HEK293 (cell line): ENCODE measurements around the gene SLC46A1.
A peak's percentile ranks its signal among the peaks of the same experiment; 100 is the strongest.

Experiments
- CTCF ChIA-PET: fragments of 350-600 bp; formaldehyde crosslinking; extraction: SDS; loops from one replicate; lab custom pipeline; 2021; ENCODE audit warnings: antibody characterized with exemption; lab: Yijun Ruan, JAX
- POLR2A ChIA-PET: fragments of 300-600 bp; formaldehyde crosslinking; extraction: SDS; loops from one replicate; lab custom pipeline; 2020; ENCODE audit warnings: antibody characterized with exemption, inconsistent platforms; lab: Yijun Ruan, JAX
- H3K27ac ChIP-seq: fragments of 200-500 bp; sonication (Bioruptor generic); 2 replicates; pipeline ENCODE4 v1.5.1; 2014; ENCODE audit warnings: low read depth, low read length, control low read depth, inconsistent platforms; ENCODE audit errors: extremely low read depth
- H3K36me3 ChIP-seq, 2 experiments: fragments of 200-500 bp in 1 of 2; sonication (Bioruptor generic) in 1 of 2; 1 replicate in 1 of 2; 2 replicates in 1 of 2; pipeline ENCODE4 v1.5.1; 2014 to 2017; ENCODE audit warnings: inconsistent platforms in 2 of 2, low read length in 2 of 2; ENCODE audit not compliant: control insufficient read depth in 2 of 2, insufficient read depth in 1 of 2
- H3K4me1 ChIP-seq: fragments of 200-500 bp; sonication (Bioruptor generic); 2 replicates; pipeline ENCODE4 v1.5.1; 2014; ENCODE audit warnings: mild to moderate bottlenecking, low read length, inconsistent platforms; ENCODE audit not compliant: control insufficient read depth, insufficient read depth
- H3K4me3 ChIP-seq: 2 replicates; pipeline ENCODE4 v1.5.1; 2011; ENCODE audit warnings: low read depth, mild to moderate bottlenecking, control low read depth, low read length, moderate library complexity
- H3K9me3 ChIP-seq: fragments of 200-500 bp; sonication (Bioruptor generic); 2 replicates; pipeline ENCODE4 v1.5.1; 2014; ENCODE audit warnings: low read depth, low read length, inconsistent platforms; ENCODE audit not compliant: control insufficient read depth, insufficient read depth
- EGR2 ChIP-seq: fragments of 450-650 bp; formaldehyde crosslinking; IDR thresholded peaks from 2 replicates; pipeline ENCODE4 v1.5.1; 2016; ENCODE audit warnings: low read depth, missing biosample characterization, missing genetic modification characterization
- HOXC10 ChIP-seq: sonication (generic); formaldehyde crosslinking; IDR thresholded peaks from 2 replicates; pipeline ENCODE4 v1.8.1; 2023; ENCODE audit warnings: mild to moderate bottlenecking, missing genetic modification reagents
- SP7 ChIP-seq: fragments of 450-650 bp; formaldehyde crosslinking; IDR thresholded peaks from 2 replicates; pipeline ENCODE4 v1.5.1; 2016; ENCODE audit warnings: missing biosample characterization, missing genetic modification characterization
- TRIM28 ChIP-seq: IDR thresholded peaks from 2 replicates; pipeline ENCODE4 v1.6.1; 2011; ENCODE audit warnings: low read length, control low read depth, borderline replicate concordance
- ZFP37 ChIP-seq: fragments of 450-650 bp; formaldehyde crosslinking; IDR thresholded peaks from 2 replicates; pipeline ENCODE4 v1.5.1; 2016; ENCODE audit warnings: missing biosample characterization, missing genetic modification characterization
- ZNF112 ChIP-seq: fragments of 450-650 bp; formaldehyde crosslinking; IDR thresholded peaks from 2 replicates; pipeline ENCODE4 v1.5.0; 2017; ENCODE audit warnings: missing biosample characterization, missing genetic modification characterization
- ZNF138 ChIP-seq: fragments of 450-650 bp; formaldehyde crosslinking; IDR thresholded peaks from 2 replicates; pipeline ENCODE4 v1.5.1; 2016; ENCODE audit warnings: missing biosample characterization, missing genetic modification characterization, borderline replicate concordance
- ZNF175 ChIP-seq: fragments of 450-650 bp; formaldehyde crosslinking; IDR thresholded peaks from 2 replicates; pipeline ENCODE4 v1.5.1; 2016; ENCODE audit warnings: missing biosample characterization, missing genetic modification characterization
- ZNF211 ChIP-seq: fragments of 450-650 bp; formaldehyde crosslinking; IDR thresholded peaks from 2 replicates; pipeline ENCODE4 v1.5.1; 2016; ENCODE audit warnings: low read depth, missing biosample characterization, missing genetic modification characterization
- ZNF302 ChIP-seq: fragments of 450-650 bp; formaldehyde crosslinking; IDR thresholded peaks from 2 replicates; pipeline ENCODE4 v1.5.1; 2016; ENCODE audit warnings: missing biosample characterization, missing genetic modification characterization, low read depth
- ZNF341 ChIP-seq: fragments of 450-650 bp; formaldehyde crosslinking; IDR thresholded peaks from 2 replicates; pipeline ENCODE4; 2016; ENCODE audit warnings: low read depth, missing biosample characterization, missing genetic modification characterization
- ZNF350 ChIP-seq: fragments of 450-650 bp; formaldehyde crosslinking; IDR thresholded peaks from 2 replicates; pipeline ENCODE4 v1.5.0; 2017; ENCODE audit warnings: missing biosample characterization, mild to moderate bottlenecking, missing genetic modification characterization
- ZNF48 ChIP-seq: fragments of 450-650 bp; formaldehyde crosslinking; IDR thresholded peaks from 2 replicates; pipeline ENCODE4 v1.5.1; 2016; ENCODE audit warnings: missing biosample characterization, missing genetic modification characterization
- ZNF544 ChIP-seq: fragments of 450-650 bp; formaldehyde crosslinking; IDR thresholded peaks from 2 replicates; pipeline ENCODE4 v1.5.0; 2017; ENCODE audit warnings: missing biosample characterization, missing genetic modification characterization
- ZNF558 ChIP-seq: fragments of 450-650 bp; formaldehyde crosslinking; IDR thresholded peaks from 2 replicates; pipeline ENCODE4 v1.5.1; 2016; ENCODE audit warnings: missing biosample characterization, missing genetic modification characterization
- ZNF664 ChIP-seq: fragments of 450-650 bp; formaldehyde crosslinking; IDR thresholded peaks from 2 replicates; pipeline ENCODE4 v1.5.1; 2016; ENCODE audit warnings: missing biosample characterization, missing genetic modification characterization
- ZSCAN23 ChIP-seq: fragments of 450-650 bp; formaldehyde crosslinking; IDR thresholded peaks from 2 replicates; pipeline ENCODE4 v1.5.1; 2016; ENCODE audit warnings: missing biosample characterization, missing genetic modification characterization
- TF ChIP-seq, protein P1 (sequence below): fragments of 450-650 bp; formaldehyde crosslinking; IDR thresholded peaks from 2 replicates; pipeline ENCODE4 v1.5.1; 2016; ENCODE audit warnings: missing biosample characterization, missing genetic modification characterization
- TF ChIP-seq, protein P2 (sequence below): IDR thresholded peaks from 2 replicates; pipeline ENCODE4 v1.6.1; 2011; ENCODE audit warnings: mild to moderate bottlenecking, low read depth, low read length, borderline replicate concordance
- TF ChIP-seq, protein P3 (sequence below): sonication (generic); formaldehyde crosslinking; IDR thresholded peaks from 2 replicates; pipeline ENCODE4 v1.8.1; 2022; ENCODE audit warnings: mild to moderate bottlenecking, moderate library complexity, missing genetic modification reagents
- TF ChIP-seq, protein P4 (sequence below): fragments of 450-650 bp; formaldehyde crosslinking; IDR thresholded peaks from 2 replicates; pipeline ENCODE4 v1.5.1; 2016; ENCODE audit warnings: missing biosample characterization, missing genetic modification characterization

Gene SLC46A1

DNA sequence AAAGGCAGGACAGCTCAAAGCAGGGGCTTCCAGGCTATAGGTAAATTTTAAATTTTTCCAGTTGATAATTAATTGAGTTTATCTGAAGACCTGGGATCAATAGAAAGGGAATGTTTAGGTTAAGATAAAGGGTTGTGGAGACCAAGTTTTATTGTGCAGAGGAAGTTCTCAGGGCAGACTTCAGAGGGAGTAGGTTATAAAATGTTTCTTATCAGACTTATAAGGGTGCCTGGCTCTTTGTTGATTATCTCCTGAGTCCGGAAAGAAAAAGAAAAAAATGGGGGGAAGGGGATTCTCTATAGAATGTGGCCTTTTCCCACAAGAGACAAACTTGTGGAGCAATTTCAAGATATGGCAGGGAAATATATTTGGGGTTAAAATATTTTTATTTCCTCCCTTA lies 15.9 kb downstream of the SLC46A1 start (continued):
- TF ChIP-seq, protein P1, sequence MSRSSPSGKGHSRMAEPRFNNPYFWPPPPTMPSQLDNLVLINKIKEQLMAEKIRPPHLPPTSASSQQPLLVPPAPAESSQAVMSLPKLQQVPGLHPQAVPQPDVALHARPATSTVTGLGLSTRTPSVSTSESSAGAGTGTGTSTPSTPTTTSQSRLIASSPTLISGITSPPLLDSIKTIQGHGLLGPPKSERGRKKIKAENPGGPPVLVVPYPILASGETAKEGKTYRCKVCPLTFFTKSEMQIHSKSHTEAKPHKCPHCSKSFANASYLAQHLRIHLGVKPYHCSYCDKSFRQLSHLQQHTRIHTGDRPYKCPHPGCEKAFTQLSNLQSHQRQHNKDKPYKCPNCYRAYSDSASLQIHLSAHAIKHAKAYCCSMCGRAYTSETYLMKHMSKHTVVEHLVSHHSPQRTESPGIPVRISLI (tag by site-specific recombination) = no peak
- TF ChIP-seq ZNF138 (tag by site-specific recombination) (no peak), ZNF664 (no peak), ZNF211 (tag by site-specific recombination) (no peak)
- TF ChIP-seq, protein P2, sequence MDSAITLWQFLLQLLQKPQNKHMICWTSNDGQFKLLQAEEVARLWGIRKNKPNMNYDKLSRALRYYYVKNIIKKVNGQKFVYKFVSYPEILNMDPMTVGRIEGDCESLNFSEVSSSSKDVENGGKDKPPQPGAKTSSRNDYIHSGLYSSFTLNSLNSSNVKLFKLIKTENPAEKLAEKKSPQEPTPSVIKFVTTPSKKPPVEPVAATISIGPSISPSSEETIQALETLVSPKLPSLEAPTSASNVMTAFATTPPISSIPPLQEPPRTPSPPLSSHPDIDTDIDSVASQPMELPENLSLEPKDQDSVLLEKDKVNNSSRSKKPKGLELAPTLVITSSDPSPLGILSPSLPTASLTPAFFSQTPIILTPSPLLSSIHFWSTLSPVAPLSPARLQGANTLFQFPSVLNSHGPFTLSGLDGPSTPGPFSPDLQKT = no peak
- TF ChIP-seq, protein P3, sequence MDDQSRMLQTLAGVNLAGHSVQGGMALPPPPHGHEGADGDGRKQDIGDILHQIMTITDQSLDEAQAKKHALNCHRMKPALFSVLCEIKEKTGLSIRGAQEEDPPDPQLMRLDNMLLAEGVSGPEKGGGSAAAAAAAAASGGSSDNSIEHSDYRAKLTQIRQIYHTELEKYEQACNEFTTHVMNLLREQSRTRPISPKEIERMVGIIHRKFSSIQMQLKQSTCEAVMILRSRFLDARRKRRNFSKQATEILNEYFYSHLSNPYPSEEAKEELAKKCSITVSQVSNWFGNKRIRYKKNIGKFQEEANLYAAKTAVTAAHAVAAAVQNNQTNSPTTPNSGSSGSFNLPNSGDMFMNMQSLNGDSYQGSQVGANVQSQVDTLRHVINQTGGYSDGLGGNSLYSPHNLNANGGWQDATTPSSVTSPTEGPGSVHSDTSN = no peak

DNA sequence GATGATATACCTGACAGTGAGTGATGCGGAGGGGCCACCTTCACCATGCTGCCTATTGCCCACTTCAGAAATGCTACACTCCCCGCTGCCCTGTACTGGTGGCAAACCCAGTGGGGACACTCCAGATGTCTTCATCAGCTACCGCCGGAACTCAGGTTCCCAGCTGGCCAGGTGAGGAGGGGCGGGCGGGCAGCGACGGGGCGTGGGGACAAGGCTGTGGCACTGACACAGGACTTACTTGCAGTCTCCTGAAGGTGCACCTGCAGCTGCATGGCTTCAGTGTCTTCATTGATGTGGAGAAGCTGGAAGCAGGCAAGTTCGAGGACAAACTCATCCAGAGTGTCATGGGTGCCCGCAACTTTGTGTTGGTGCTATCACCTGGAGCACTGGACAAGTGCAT lies 17.9 kb downstream of the SLC46A1 start:
- Histone ChIP-seq H3K4me1 (no peaks in the 10 kb centered on the region), H3K4me3 (no peak overlapping the region), H3K27ac (no peak overlapping the region)
- POLR2A ChIA-PET = interaction anchor here (0.7 kb wide), 1 partner anchor 20 kb away, joined by 5 read pairs; no protein-coding TSS in a partner anchor
- no peak for TF ChIP-seq ZNF544 (tag by site-specific recombination)
- TF ChIP-seq, protein P4, sequence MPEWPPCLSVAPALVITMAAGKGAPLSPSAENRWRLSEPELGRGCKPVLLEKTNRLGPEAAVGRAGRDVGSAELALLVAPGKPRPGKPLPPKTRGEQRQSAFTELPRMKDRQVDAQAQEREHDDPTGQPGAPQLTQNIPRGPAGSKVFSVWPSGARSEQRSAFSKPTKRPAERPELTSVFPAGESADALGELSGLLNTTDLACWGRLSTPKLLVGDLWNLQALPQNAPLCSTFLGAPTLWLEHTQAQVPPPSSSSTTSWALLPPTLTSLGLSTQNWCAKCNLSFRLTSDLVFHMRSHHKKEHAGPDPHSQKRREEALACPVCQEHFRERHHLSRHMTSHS = no peak
- TF ChIP-seq, all 188 proteins: peak for 0
- CTCF ChIA-PET = interaction anchor here (0.7 kb wide), 1 partner anchor 736 kb away, joined by 3 read pairs; no protein-coding TSS in a partner anchor
- Histone ChIP-seq H3K9me3 (no peaks in the 10 kb centered on the region), H3K36me3 (peaks cover 55 to 68% of the 10 kb centered on the region in 2 experiments)

DNA sequence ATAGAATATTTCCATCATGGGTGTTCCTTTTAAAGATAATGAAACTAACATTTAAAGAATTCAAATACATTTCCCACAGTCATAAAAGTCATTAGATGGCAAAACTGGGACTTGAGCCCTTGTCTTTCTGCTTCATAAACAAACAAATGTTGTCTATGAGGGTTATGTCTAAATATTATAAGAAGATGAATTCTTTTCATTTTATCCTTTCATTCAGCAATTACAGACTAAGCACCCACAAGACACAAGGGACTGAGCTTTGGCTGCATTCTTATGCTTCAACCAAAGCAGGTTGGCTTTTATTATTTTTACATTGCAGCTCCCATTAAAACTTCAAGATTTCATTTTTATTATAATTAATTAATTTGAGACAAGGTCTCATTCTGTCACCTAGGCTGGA lies 19.6 kb downstream of the SLC46A1 start:
- Histone ChIP-seq H3K4me3 (no peak overlapping the region), H3K27ac (no peak overlapping the region), H3K9me3 (no peaks in the 10 kb centered on the region), H3K36me3 (peaks cover 40 to 67% of the 10 kb centered on the region in 2 experiments), H3K4me1 (no peaks in the 10 kb centered on the region)
- ChIA-PET POLR2A (interaction anchor here (1.3 kb wide), 1 partner anchor 29 kb away, joined by 3 read pairs; the partner anchor contains the start of gene POLDIP2), CTCF (interaction anchor here (2.2 kb wide), 1 partner anchor 31 kb away, joined by 11 read pairs; no protein-coding TSS in a partner anchor)
- TF ChIP-seq TRIM28 (no peak), HOXC10 (CRISPR knock-in tag) (no peak), ZNF112 (no peak), ZFP37 (tag by site-specific recombination) (no peak), ZNF302 (tag by site-specific recombination) (no peak)

DNA sequence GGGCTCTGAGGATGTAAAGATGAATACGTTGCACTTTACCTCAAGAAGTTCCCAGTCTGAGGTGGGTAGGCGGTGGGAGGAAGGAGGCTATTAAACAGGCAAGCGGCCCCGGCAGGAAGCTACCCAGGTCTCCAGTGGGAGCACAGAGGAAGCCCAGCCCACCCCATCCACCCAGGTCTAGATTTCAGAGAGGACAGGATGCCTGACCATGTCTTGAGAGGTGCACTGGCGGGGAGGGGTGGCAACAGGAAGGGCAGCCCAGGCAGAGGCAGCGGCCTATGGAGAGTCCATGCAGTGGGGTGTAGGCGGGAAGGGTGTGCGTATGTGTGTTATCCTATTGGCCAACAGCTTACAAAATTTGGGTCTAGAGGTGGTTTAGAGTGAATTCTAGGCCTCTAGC lies 20.6 kb downstream of the SLC46A1 start:
- no peak overlapping the region for H3K27ac ChIP-seq
- POLR2A ChIA-PET = no interaction called here
- no peak overlapping the region for H3K4me3 ChIP-seq
- H3K9me3 ChIP-seq = no peaks in the 10 kb centered on the region
- TF ChIP-seq, protein P2 = no peak
- TF ChIP-seq ZNF350 (tag by site-specific recombination) = no peak
- no peak for TF ChIP-seq ZFP37 (tag by site-specific recombination)
- TF ChIP-seq ZNF341 (tag by site-specific recombination) = 0 out of 2 replicates have a peak, but pooled peaks have one; percentile 17
- no peak for TF ChIP-seq ZNF558
- TF ChIP-seq ZNF48 = no peak
- TF ChIP-seq EGR2 (tag by site-specific recombination) = 0 out of 2 replicates have a peak, but pooled peaks have one; percentile 8
- no peak for TF ChIP-seq ZNF302 (tag by site-specific recombination)
- no peak for TF ChIP-seq SP7 (tag by site-specific recombination)
- no peak for TF ChIP-seq ZNF175
- no peak for TF ChIP-seq ZSCAN23
- peaks cover 35 to 61% of the 10 kb centered on the region in 2 experiments for H3K36me3 ChIP-seq
- CTCF ChIA-PET = interaction anchor here (0.6 to 2.2 kb wide), 2 partner anchors 32 to 35 kb away, joined by 3 to 11 read pairs; no protein-coding TSS in a partner anchor
- H3K4me1 ChIP-seq = no peaks in the 10 kb centered on the region
